HG03520 (cell line): ENCODE data around the gene PLA2G4C.

Experiments
- ATAC-seq: cut with Tn5 transposase; IDR thresholded peaks from one replicate; pipeline ENCODE4 v1.9.1; 2021; ENCODE audit warnings: mild to moderate bottlenecking, moderate library complexity; ENCODE audit not compliant: unreplicated experiment

PLA2G4C gene

DNA sequence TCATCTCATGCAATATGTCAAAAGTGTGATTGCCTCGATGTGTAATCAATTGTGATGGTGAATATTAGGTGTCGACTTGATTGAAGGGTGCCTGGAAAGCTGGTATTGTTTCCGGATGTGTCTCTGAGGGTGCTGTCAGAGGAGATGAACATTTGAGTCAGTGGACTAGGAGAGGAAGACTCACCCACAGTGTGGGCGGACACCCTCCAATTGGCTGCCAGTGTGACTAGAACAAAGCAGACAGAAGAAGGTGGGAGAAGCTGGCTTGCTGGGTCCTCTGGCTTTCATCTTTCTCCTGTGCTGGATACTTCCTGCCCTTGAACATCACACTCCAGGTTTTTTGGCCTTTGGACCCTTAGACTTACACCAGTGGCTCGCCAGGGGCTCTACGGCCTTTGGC lies 51.3 kb downstream of the PLA2G4C start:
- ATAC-seq, result no peak

DNA sequence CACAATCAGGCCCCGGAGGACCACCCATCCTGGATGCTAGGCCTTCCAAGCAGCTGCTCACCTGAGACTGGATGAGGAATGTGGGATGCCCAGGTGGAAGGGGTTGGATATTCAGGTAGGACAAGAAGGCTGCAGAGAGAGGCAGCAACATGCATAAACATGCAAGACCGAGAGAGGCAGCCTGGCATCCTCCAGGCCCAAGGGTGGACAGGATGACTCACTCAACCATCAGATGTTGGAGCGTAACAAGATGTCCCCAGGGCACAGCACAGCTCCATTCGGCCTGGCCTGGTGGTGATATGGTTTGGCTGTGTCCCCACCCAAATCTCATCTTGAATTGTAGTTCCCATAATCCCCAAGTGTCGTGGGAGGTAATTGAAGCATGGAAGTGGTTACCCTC lies 56.8 kb downstream of the PLA2G4C start:
- ATAC-seq, result no peak

DNA sequence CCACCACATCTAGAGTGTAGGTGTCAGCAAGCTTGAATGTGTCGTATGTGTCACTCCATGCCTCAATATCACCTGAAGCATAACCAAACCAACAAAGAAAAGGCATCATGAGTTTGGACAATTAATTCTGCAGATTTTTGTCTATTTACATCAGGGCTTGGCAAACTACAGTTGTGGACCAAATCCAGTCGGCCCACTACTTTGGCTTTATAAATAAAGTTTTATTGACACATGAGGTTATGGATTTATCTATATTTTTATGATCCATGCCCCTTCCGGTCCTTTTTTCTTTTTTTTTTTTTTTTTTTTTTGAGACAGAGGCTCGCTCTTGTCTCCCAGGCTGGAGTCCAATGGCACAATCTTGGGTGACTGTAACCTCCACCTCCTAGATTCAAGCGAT lies 57.5 kb downstream of the PLA2G4C start:
- no peak for ATAC-seq

DNA sequence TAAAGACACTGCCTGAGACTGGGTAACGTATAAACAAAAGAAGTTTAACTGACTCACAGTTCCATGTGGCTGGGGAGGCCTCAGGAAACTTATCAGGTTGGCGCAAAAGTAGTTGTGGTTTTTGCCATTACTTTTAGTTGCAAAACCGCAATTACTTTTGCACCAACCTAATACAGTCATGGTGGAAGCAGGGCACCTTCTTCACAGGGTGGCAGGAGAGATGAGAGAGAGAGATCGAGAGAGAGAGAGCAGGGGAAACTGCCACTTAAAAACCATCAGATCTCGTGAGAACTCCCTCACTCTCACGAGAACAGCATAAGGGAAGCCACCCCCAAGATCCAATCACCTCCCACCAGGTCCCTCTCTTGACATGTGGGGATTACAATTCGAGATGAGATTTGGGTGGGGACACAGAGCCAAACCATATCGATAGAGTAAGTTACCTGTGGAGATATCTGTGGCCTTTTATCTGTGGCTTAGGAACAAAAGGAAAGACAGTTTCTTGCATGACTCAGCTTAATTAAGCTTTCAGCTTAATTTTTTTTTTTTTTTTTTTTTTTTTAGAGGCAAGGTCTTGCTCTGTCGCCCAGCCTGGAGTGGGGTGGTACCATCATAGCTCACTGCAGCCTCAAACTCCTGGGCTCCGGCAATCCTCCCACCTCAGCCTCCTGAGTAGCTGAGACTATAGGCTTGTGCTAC lies 59.1 kb downstream of the PLA2G4C start:
- ATAC-seq, result no peak

GRCh38 chr19:48044561-48044960 lies 66.1 kb downstream of the PLA2G4C start:
- ATAC-seq, result no peak

GRCh38 chr19:48043675-48044258 lies 66.8 kb downstream of the PLA2G4C start, which contains the start of gene CABP5:
Gene CABP5, minus strand, starts transcription at chr19:48044079. Its CDS starts 157 bp downstream, at chr19:48043922.
- ATAC-seq, result no peak

GRCh38 chr19:48041877-48042580 lies 68.6 kb downstream of the PLA2G4C start:
- ATAC-seq, result no peak

GRCh38 chr19:48036765-48037164 lies 73.9 kb downstream of the PLA2G4C start:
- ATAC-seq, result no peak

DNA sequence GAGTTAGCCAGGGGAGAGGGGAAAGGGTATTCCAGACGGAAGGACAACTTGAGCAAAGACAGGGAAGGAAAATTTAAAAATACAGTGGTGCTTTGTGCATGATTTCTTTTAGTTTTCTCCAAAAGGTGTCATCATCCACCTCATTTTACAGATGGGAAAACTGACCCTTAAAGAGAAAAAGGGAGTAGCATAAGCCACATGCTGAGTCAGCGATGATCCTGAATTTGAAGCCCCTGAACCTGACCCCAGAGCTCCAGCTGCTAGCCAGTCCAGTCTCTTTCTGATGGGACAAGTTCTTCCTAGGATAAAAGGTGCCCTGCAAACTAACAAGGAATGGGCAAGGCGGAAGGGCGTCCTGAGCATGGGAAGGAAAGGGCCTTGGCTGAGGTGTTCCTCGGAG lies 77.0 kb downstream of the PLA2G4C start:
- no peak for ATAC-seq

- ATAC-seq, result no peak
Measured at GRCh38 chr19:48030073-48030472, 80.5 kb downstream of the PLA2G4C start.

DNA sequence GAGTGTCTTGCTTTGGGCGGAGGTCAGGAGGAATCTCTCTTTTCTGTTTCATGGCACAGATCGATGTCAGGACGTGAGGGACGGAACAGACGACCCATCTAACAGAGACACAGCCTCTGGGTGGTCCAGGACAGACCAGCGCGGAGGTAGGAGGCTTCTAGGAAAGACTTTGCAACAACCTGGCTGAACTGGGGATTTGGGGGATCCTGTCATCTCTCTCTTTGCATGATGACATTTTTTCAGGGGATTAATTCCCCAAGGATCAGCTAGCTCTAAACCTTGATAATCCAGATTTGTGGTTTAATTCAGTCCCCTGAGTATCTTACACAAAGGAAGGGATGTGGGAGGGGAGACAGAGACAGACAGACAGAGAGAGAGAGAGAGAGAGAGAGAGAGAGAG lies 81.2 kb downstream of the PLA2G4C start:
- ATAC-seq, result no peak

DNA sequence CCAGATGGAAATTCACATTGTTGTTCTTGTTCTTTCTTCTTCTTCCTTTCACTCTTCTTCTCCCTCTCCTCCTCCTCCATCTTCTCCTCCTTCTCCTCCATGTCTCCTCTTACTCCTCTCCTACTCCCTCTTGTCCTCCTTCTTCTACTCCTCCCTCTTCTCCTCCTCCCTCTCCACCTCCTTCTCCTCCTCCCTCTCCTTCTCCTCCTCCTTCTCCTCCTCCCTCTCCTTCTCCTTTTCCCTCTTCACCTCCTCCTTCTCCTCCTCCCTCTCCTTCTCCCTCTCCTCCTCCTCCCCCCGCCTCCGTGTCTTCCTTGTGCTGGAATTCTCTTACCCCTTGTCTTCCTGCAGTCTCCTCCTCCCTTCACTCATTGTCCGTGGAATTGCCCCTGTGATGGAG lies 85.1 kb downstream of the PLA2G4C start:
- no peak for ATAC-seq

DNA sequence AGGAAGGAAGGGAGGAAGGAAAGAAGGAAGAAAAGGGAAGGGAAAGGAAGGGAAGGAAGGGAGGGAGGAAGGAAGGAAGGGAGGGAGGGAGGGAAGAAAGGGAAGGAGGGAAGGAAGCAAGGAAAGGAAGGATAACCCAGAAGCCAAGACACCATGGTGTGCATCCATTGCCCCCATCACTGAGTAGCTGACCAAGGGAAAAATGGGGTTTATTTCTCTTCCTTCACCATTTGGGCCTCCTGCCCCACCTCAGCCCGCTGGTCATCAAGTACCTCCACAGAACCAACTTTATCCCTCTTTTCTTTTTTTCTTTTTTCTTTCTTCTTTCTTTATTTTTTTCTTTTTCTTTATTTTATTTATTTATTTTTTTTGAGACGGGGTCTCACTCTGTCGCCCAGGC lies 87.1 kb downstream of the PLA2G4C start:
- no peak for ATAC-seq

- ATAC-seq, result no peak
Measured at GRCh38 chr19:48023011-48023410, 87.6 kb downstream of the PLA2G4C start.

DNA sequence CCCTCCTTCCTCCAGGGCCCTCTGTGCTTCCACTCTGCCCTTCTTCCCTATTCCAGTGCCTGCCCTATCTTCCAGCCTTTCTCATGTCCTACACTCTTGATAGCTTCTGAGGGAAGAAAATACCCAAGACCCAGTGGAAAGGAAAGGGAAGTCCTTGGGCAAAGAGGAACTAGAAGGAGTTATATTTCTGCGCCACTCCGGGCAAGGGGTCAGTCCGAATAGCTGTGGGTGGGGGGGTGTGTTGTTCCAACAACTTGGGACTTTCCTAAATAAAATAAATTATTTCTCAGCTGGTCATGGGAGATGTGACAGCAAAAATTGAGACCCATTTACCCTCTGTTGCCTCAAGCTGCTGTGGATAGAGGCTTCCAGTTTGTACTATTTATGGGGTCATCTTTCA lies 89.9 kb downstream of the PLA2G4C start:
- ATAC-seq, result no peak

DNA sequence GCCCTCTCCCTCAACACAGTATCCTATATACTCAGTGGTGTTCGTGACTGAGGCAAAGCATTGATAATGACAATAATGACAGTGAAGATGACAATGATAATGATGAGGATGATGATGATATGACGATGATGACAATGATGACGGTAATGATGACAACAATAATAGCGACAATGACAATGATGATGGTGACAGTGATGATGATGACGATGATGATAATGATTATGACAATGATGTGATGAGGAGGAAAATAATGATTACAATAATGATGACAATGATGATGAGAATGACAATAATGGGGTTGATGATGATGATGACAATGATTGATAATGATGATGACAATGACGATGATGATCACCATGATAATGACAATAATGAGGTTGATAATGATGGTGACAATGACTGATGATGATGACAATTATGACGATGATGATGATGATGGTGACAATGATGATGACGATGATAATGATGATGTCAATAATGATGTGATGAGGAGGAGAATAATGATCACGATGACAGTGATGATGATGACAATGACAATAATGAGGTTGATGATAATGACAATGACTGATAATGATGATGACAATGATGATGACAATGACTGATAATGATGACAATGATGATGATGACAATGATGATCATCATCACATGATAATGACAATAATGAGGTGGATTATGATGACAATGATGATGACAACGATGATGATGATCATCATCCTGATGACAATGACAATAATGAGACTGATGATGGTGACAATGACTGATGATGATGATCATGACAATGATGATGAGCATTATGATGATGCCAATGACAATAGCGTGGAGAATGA lies 99.5 kb downstream of the PLA2G4C start:
- ATAC-seq, result no peak

DNA sequence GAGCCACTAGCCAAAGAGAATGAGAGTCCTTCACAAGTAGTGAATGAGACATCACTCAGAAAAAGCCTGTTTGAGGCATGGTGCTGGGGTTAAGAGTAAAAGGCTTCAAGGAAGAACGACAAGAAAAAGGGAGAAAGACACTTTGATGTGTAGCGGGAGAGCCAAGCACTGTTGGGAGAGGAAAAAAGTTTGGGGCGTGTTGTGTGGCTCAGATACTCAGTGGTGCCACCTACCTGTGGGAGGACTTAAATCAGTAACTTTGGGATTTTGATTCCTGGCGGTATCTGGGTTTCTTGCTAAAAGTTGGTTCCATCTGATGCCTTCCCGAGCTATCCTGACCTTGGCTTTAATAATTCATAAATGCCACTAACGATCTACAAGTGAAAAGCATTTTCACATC lies 103.9 kb downstream of the PLA2G4C start:
- ATAC-seq, result no peak

DNA sequence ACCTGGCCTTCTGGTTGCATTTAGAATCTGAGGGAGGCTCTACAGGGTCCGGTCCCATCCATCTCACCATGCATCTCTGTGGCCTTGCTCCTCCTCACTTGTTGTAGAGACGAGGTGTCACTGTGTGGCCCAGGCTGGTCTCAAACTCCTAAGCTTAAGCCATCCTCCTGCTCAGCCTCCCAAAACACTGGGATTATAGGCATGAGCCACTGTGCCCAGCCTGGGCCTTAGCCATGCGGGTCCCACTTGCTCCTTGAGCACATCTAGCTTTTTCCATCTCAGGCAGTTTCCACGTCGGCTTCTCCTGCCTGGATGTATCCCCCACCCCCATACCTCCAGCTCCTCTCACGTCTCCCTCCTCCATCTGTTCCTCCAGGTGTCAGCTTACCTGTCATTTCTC lies 106.4 kb downstream of the PLA2G4C start:
- no peak for ATAC-seq

DNA sequence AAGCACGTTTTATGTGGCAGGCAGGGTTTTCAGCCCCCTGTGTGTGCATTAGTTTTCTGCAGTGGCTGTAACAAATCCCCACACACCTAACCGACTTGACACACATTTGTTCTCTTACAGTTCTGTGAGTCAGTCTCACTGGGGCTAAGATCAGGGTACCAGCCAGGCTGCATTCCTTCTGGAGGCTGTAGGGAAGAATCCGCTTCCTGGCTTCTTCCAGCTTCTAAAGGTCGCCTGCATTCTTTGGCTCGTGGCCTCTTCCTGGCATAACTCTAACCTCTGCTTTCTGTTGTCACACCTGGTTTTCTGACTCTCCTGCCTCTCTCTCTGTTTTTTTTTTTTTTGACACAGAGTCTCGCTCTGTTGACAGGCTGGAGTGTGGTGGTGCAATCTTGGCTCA lies 109.8 kb downstream of the PLA2G4C start:
- no peak for ATAC-seq

DNA sequence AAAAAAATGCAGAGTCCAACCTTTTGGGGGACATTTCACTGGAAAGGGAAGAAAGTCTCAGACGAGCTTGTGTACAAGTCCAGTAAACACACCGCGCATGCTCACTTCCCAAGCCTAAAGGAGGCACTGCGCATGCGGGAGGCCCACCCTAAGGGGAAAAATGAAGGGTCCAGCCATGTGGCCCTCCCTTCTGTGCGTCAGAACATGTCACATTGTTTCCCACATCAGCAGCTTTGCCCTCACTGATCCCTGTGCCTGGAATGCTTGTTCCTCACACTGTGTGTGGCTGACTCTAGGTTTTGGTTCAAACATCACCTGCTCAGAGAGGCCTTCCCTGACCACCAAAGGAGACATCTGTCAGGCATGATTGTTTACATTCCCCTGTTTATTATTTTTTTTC lies 111.8 kb downstream of the PLA2G4C start:
- no peak for ATAC-seq
